Measurements from ENCODE around the gene E2F8. TPM values are rescaled to one million over a fixed set of nuclear protein-coding genes. Genes with fewer than 3 reads are reported as not detected.
"Not testable (repeated sequence)": the region's sequence is repeated elsewhere in the genome, so short reads cannot be mapped to it uniquely, and the experiment has no call there.

Gene E2F8
- total and polyA plus RNA-seq, 2 donors (not counting 1 experiment from before 2014, with no cell fraction given): 0.17 to 0.94 TPM

DNA sequence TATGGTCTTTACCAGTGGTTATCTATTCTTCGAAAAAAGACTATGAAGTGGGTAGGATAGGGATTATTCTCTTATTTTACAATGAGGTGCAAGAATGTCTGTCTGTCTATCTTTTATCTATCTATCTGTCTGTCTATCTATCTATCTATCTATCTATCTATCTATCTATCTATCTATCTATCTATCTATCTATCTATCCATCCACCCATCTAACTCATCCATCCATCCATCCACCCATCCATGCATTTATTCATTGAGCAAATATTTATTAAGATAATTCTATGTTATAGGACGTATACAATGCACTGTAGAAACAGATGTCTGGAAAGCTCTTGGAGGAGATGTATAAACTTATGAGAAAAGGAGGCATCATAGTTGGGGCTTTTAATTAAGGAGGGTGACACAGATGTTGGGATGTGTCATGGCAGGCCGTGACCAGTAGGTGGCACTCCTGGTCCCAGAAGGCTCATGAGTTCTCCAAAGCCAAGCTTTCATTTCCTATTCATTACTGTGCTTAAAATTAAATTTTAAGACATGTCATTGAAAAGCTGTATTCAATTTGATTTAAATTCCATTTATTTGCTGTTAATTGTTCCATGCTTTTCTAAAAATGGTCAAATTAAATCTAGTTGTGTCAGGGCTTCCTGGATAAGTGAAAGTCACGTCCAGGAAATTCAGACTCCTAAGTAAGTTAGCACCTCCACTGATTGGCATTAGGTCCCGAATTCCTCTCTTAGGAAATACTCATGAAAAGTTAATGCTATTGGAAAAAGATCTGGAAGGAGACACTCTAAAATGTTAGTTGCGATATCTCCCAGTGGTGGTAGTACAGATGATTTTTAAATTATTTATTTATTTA, 19.0 kb upstream of the E2F8 start:
- no peak overlapping the region for H3K9ac ChIP-seq (ENCODE audit: insufficient read depth, low read length)
- no peak overlapping the region for H3K4me3 ChIP-seq (replicated peaks in 1 of 4; ENCODE audit: control extremely low read depth in 1 of 4, insufficient read depth in 1 of 4, low read depth in 3 of 4, low read length in 4 of 4)
- no peaks in the 10 kb centered on the region for H3K4me1 ChIP-seq (ENCODE audit: control insufficient read depth, extremely low read depth, insufficient read depth, low read length)
- no peaks in the 10 kb centered on the region for H3K9me3 ChIP-seq (ENCODE audit: control insufficient read depth, insufficient read depth, low read depth, low read length)
- peaks cover 10% of the 10 kb centered on the region for H3K27me3 ChIP-seq (ENCODE audit: control insufficient read depth, insufficient read depth, low read length)
- no peak overlapping the region for H3K27ac ChIP-seq (ENCODE audit: insufficient read depth, low read length)
- no peak overlapping the region for H2AFZ ChIP-seq (ENCODE audit: low read length)
- DNase-seq (ENCODE audit: low read depth in 2 of 2): peak; percentile 27 to 61
- H4K20me1 ChIP-seq (ENCODE audit: control insufficient read depth, extremely low read depth, insufficient read depth, low read length): no peaks in the 10 kb centered on the region
- TF ChIP-seq, protein P1, sequence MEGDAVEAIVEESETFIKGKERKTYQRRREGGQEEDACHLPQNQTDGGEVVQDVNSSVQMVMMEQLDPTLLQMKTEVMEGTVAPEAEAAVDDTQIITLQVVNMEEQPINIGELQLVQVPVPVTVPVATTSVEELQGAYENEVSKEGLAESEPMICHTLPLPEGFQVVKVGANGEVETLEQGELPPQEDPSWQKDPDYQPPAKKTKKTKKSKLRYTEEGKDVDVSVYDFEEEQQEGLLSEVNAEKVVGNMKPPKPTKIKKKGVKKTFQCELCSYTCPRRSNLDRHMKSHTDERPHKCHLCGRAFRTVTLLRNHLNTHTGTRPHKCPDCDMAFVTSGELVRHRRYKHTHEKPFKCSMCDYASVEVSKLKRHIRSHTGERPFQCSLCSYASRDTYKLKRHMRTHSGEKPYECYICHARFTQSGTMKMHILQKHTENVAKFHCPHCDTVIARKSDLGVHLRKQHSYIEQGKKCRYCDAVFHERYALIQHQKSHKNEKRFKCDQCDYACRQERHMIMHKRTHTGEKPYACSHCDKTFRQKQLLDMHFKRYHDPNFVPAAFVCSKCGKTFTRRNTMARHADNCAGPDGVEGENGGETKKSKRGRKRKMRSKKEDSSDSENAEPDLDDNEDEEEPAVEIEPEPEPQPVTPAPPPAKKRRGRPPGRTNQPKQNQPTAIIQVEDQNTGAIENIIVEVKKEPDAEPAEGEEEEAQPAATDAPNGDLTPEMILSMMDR (conservative IDR thresholded peaks at IDR 0.05 in 1 of 2, IDR thresholded peaks at IDR 0.05 in 1 of 2; ENCODE audit: low read depth in 1 of 2, low read length in 2 of 2): peak; percentile 96 to 99
- TF ChIP-seq EZH2 (IDR thresholded peaks at IDR 0.05; ENCODE audit: low read length, missing control alignments): no peak
- H3K79me2 ChIP-seq (ENCODE audit: control insufficient read depth, insufficient read depth, low read length): no peaks in the 10 kb centered on the region
- H3K36me3 ChIP-seq (ENCODE audit: control insufficient read depth, insufficient read depth, low read length): no peaks in the 10 kb centered on the region
- H3K4me2 ChIP-seq (ENCODE audit: extremely low read depth, insufficient read depth, low read length): no peak overlapping the region

- Histone ChIP-seq H3K4me3 (replicated peaks in 1 of 4; ENCODE audit: control extremely low read depth in 1 of 4, insufficient read depth in 1 of 4, low read depth in 3 of 4, low read length in 4 of 4) (no peak overlapping the region), H3K79me2 (ENCODE audit: control insufficient read depth, insufficient read depth, low read length) (no peaks in the 10 kb centered on the region), H3K27me3 (ENCODE audit: control insufficient read depth, insufficient read depth, low read length) (peaks cover 8% of the 10 kb centered on the region), H3K27ac (ENCODE audit: insufficient read depth, low read length) (no peak overlapping the region), H3K9me3 (ENCODE audit: control insufficient read depth, insufficient read depth, low read depth, low read length) (no peaks in the 10 kb centered on the region), H3K36me3 (ENCODE audit: control insufficient read depth, insufficient read depth, low read length) (no peaks in the 10 kb centered on the region), H2AFZ (ENCODE audit: low read length) (no peak overlapping the region), H3K9ac (ENCODE audit: insufficient read depth, low read length) (no peak overlapping the region), H4K20me1 (ENCODE audit: control insufficient read depth, extremely low read depth, insufficient read depth, low read length) (no peaks in the 10 kb centered on the region), H3K4me2 (ENCODE audit: extremely low read depth, insufficient read depth, low read length) (no peak overlapping the region), H3K4me1 (ENCODE audit: control insufficient read depth, extremely low read depth, insufficient read depth, low read length) (no peaks in the 10 kb centered on the region)
- no peak for TF ChIP-seq EZH2 (IDR thresholded peaks at IDR 0.05; ENCODE audit: low read length, missing control alignments)
- TF ChIP-seq, protein P1 (conservative IDR thresholded peaks at IDR 0.05 in 1 of 2, IDR thresholded peaks at IDR 0.05 in 1 of 2; ENCODE audit: low read depth in 1 of 2, low read length in 2 of 2): no peak
- no peak for DNase-seq (ENCODE audit: low read depth in 2 of 2)
These were observed 18.0 kb upstream of the E2F8 start for GRCh38 chr11:19258641-19259230.

- not testable (repeated sequence) for H3K4me3 ChIP-seq (replicated peaks in 1 of 4; ENCODE audit: control extremely low read depth in 1 of 4, insufficient read depth in 1 of 4, low read depth in 3 of 4, low read length in 4 of 4); H3K4me2 ChIP-seq (ENCODE audit: extremely low read depth, insufficient read depth, low read length); H3K9me3 ChIP-seq (ENCODE audit: control insufficient read depth, insufficient read depth, low read depth, low read length); H3K4me1 ChIP-seq (ENCODE audit: control insufficient read depth, extremely low read depth, insufficient read depth, low read length); H3K27ac ChIP-seq (ENCODE audit: insufficient read depth, low read length); H3K9ac ChIP-seq (ENCODE audit: insufficient read depth, low read length); H3K79me2 ChIP-seq (ENCODE audit: control insufficient read depth, insufficient read depth, low read length); H3K36me3 ChIP-seq (ENCODE audit: control insufficient read depth, insufficient read depth, low read length); H2AFZ ChIP-seq (ENCODE audit: low read length); H4K20me1 ChIP-seq (ENCODE audit: control insufficient read depth, extremely low read depth, insufficient read depth, low read length); DNase-seq (ENCODE audit: low read depth in 2 of 2)
- peaks cover 12% of the 10 kb centered on the region for H3K27me3 ChIP-seq (ENCODE audit: control insufficient read depth, insufficient read depth, low read length)
These were observed 13.7 kb upstream of the E2F8 start for GRCh38 chr11:19254441-19254840.

Data from fibroblast of lung (primary cell).